Activated T-helper 9 cell treated with anti-CD3 and anti-CD28 coated beads, Interleukin-2, amount 50 U/mL, for 16 hours (primary cell): ENCODE data around the gene HMCES.
"Not testable (repeated sequence)": the region's sequence is repeated elsewhere in the genome, so short reads cannot be mapped to it uniquely, and the experiment has no call there.

Experiments used
- DNase-seq: peaks from one replicate; pipeline ENCODE4 v3.0.0-alpha.2; 2020; ENCODE audit warnings: low read depth

Gene HMCES

GRCh38 chr3:129321887-129322286 lies 43.2 kb downstream of the HMCES start:
- no peak for DNase-seq

- DNase-seq, result no peak
Observed at GRCh38 chr3:129323651-129324294, 45.1 kb downstream of the HMCES start.

- DNase-seq, result no peak
Observed at GRCh38 chr3:129324855-129325254, 46.2 kb downstream of the HMCES start.

GRCh38 chr3:129325383-129325782 lies 46.7 kb downstream of the HMCES start:
- DNase-seq, result no peak

- no peak for DNase-seq
Observed at GRCh38 chr3:129326138-129326537, 47.5 kb downstream of the HMCES start.

- DNase-seq, result no peak
Observed at GRCh38 chr3:129326595-129326994, 47.9 kb downstream of the HMCES start.

GRCh38 chr3:129327510-129327909 lies 48.8 kb downstream of the HMCES start:
- no peak for DNase-seq

GRCh38 chr3:129329858-129330257 lies 51.2 kb downstream of the HMCES start:
- DNase-seq, result no peak

- DNase-seq, result no peak
Observed at GRCh38 chr3:129330409-129330808, 51.7 kb downstream of the HMCES start.

- no peak for DNase-seq
Observed at GRCh38 chr3:129333891-129334290, 55.2 kb downstream of the HMCES start.

GRCh38 chr3:129336093-129336706 lies 57.5 kb downstream of the HMCES start:
- DNase-seq, result no peak

GRCh38 chr3:129337719-129338118 lies 59.0 kb downstream of the HMCES start:
- DNase-seq, result not testable (repeated sequence)

- DNase-seq, result not testable (repeated sequence)
Observed at GRCh38 chr3:129339186-129339585, 60.5 kb downstream of the HMCES start.

GRCh38 chr3:129339833-129340232 lies 61.2 kb downstream of the HMCES start:
- DNase-seq, result not testable (repeated sequence)

GRCh38 chr3:129341331-129342141 lies 62.9 kb downstream of the HMCES start:
- no peak for DNase-seq

GRCh38 chr3:129343643-129344360 lies 65.1 kb downstream of the HMCES start:
- DNase-seq, result no peak

GRCh38 chr3:129344540-129345220 lies 66.0 kb downstream of the HMCES start:
- DNase-seq, result no peak

- no peak for DNase-seq
Observed at GRCh38 chr3:129345281-129345680, 66.6 kb downstream of the HMCES start.

GRCh38 chr3:129345971-129346370 lies 67.3 kb downstream of the HMCES start:
- no peak for DNase-seq

- DNase-seq, result no peak
Observed at GRCh38 chr3:129346695-129347457, 68.2 kb downstream of the HMCES start.

- DNase-seq, result no peak
Observed at GRCh38 chr3:129347458-129347845, 68.8 kb downstream of the HMCES start.
